Psoas muscle (tissue), 8 donors: Measurements from ENCODE around the gene DOP1A. TPM values are rescaled to one million over a fixed set of nuclear protein-coding genes. Genes with fewer than 3 reads are reported as not detected.

Source experiments
- ATAC-seq, 4 donors: fragments of 200-7000 bp; cut with Tn5 transposase; one replicate each; pipeline ENCODE4 v1.9.1; 2020; ENCODE audit warnings: moderate library complexity in 3 of 4, mild to moderate bottlenecking in 2 of 4
- DNase-seq, 2 donors: peaks; one replicate each; pipeline ENCODE4 v3.0.0-alpha.2; 2020
- H3K27ac ChIP-seq: fragments of 200-600 bp; one replicate; pipeline ENCODE4 v1.8.0; 2022
- H3K27me3 ChIP-seq, 3 donors: fragments of 200-600 bp in 1 of 3; one replicate each; pipeline versions ENCODE4 v1.6.1 to v1.8.0; 2013 to 2022; ENCODE audit warnings: low read length in 2 of 3, mild to moderate bottlenecking in 2 of 3, moderate library complexity in 1 of 3; ENCODE audit not compliant: insufficient read depth in 3 of 3
- H3K36me3 ChIP-seq, 2 donors: fragments of 200-600 bp in 1 of 2; one replicate each; pipeline versions ENCODE4 v1.6.1 to v1.8.0; 2013 to 2022; ENCODE audit warnings: low read depth in 1 of 2, mild to moderate bottlenecking in 1 of 2, moderate library complexity in 1 of 2; ENCODE audit not compliant: insufficient read depth in 1 of 2
- H3K4me1 ChIP-seq: fragments of 200-600 bp; one replicate; pipeline ENCODE4 v1.8.0; 2022
- H3K4me3 ChIP-seq: fragments of 200-600 bp; one replicate; pipeline ENCODE4 v1.8.0; 2022; ENCODE audit warnings: mild to moderate bottlenecking
- H3K9me3 ChIP-seq: fragments of 200-600 bp; one replicate; pipeline ENCODE4 v1.8.0; 2022
- CTCF ChIP-seq: fragments of 200-600 bp; IDR thresholded peaks from one replicate; pipeline ENCODE4 v1.8.0; 2022; ENCODE audit warnings: antibody characterized with exemption
- WGBS, 3 donors: extraction: QIAGEN DNeasy Blood & Tissue Kit; methylation state at CpG; one replicate each; pipeline versions ENCODE4 v1.1.6 to v1.1.7; 2013; 5-methylcytosine and 5-hydroxymethylcytosine counted together
- intact Hi-C, 2 donors: fragments of 100-400 bp; cut with DNase I; formaldehyde crosslinking; loops; one replicate each; pipeline versions ENCODE4 v1.11.0 to v1.14.2; 2022
- polyA plus RNA-seq, 3 donors: library from polyadenylated mRNA; stranded (reverse); fragments of 200-250 nt; gene quantifications; one replicate each; pipeline ENCODE4 v1.2.3, GENCODE V29; 2013
- total RNA-seq, 4 donors: library from RNA; stranded (reverse); fragmentation: NEBNext Ultra II Directional in 2 of 4; extraction: Animal tissue kit (Norgen Biotek cat#: 25700) in 2 of 4; gene quantifications; one replicate each; pipeline versions ENCODE4 v1.2.1 to v1.2.4, GENCODE V29; 2021 to 2023
- donor health status: healthy with polysubstance abuse.
- donor health status: DM: no; HTN: no; CAD: no; lungs with moderate emphysema.
- donor health status: Bipolar disorder and iron deficiency.
- donor health status: healthy.
- donor health status: DM: yes; HTN: yes; CAD: no.
- donor health status: DM: no; HTN: no; CAD: no.
- donor health status: DM: no; HTN: no; CAD: no.
- donor health status: DM: yes; HTN: yes; CAD: no.

Gene DOP1A
- total and polyA plus RNA-seq, 7 donors: 2.1 to 14.0 (median 12.7) TPM

GRCh38 chr6:83098589-83098988 is 31.1 kb downstream of the DOP1A start:
- WGBS, 3 donors: 58 to 65% (median 63%) methylated on average over 3 of the region's 3 CpGs
- DNase-seq (no peak), ATAC-seq (peak in 3 of 4 donors; percentile 48 to 72 (median 51))
- Histone ChIP-seq H3K27ac (no peak overlapping the region), H3K27me3 (no peaks in the 10 kb centered on the region), H3K4me1 (peaks cover 9% of the 10 kb centered on the region), H3K4me3 (no peak overlapping the region), H3K9me3 (no peaks in the 10 kb centered on the region), H3K36me3 (peaks cover 0 to 27% of the 10 kb centered on the region in 2 donors)
- intact Hi-C loops: no loop called here
- no peak for TF ChIP-seq CTCF

- no peak for TF ChIP-seq CTCF
- 93 to 100% (median 97%) methylated on average over 1 of the region's 1 CpG for WGBS, 3 donors
- H3K27me3 ChIP-seq: no peaks in the 10 kb centered on the region
- H3K9me3 ChIP-seq: no peaks in the 10 kb centered on the region
- intact Hi-C loops: no loop called here
- DNase-seq: no peak
- H3K4me1 ChIP-seq: no peaks in the 10 kb centered on the region
- ATAC-seq: peak in 1 of 4 donors; percentile 61
- H3K36me3 ChIP-seq: peaks cover 0 to 57% of the 10 kb centered on the region in 2 donors
- H3K27ac ChIP-seq: no peak overlapping the region
- no peak overlapping the region for H3K4me3 ChIP-seq
Observed at GRCh38 chr6:83108378-83108777, 40.9 kb downstream of the DOP1A start.

- H3K27me3 ChIP-seq: no peaks in the 10 kb centered on the region
- DNase-seq: no peak
- intact Hi-C loops: loop anchor here (5.0 kb wide), 2 partner anchors 36 to 46 kb away; partner anchors contain the start of genes DOP1A (in 1 of the 2) and UBE3D (in 1 of the 2)
- 84 to 86% (median 86%) methylated on average over 4 of the region's 4 CpGs for WGBS, 3 donors
- peaks cover 0 to 54% of the 10 kb centered on the region in 2 donors for H3K36me3 ChIP-seq
- H3K4me1 ChIP-seq: peaks cover 10% of the 10 kb centered on the region
- H3K27ac ChIP-seq: no peak overlapping the region
- no peak overlapping the region for H3K4me3 ChIP-seq
- H3K9me3 ChIP-seq: no peaks in the 10 kb centered on the region
- ATAC-seq: no peak
- no peak for TF ChIP-seq CTCF
Observed at GRCh38 chr6:83113258-83113657, 45.8 kb downstream of the DOP1A start.

- intact Hi-C loops: loop anchor here (5.0 kb wide), 2 partner anchors 37 to 47 kb away; partner anchors contain the start of genes DOP1A (in 1 of the 2) and UBE3D (in 1 of the 2)
- H3K27me3 ChIP-seq: no peaks in the 10 kb centered on the region
- TF ChIP-seq CTCF: no peak
- ATAC-seq: peak; percentile 70 to 93 (median 77)
- peaks cover 10% of the 10 kb centered on the region for H3K4me1 ChIP-seq
- no peaks in the 10 kb centered on the region for H3K9me3 ChIP-seq
- DNase-seq: no peak
- peaks cover 0 to 58% of the 10 kb centered on the region in 2 donors for H3K36me3 ChIP-seq
- 41 to 57% (median 43%) methylated on average over 1 of the region's 1 CpG for WGBS, 3 donors
- peak overlapping the region; percentile 50 for H3K27ac ChIP-seq
- H3K4me3 ChIP-seq: no peak overlapping the region
Observed at GRCh38 chr6:83114164-83114563, 46.7 kb downstream of the DOP1A start.

- no peaks in the 10 kb centered on the region for H3K9me3 ChIP-seq
- no peak for ATAC-seq
- intact Hi-C loops: loop anchor here in 1 of 2 donors (5.0 kb wide), 1 partner anchor 49 kb away; no protein-coding TSS in a partner anchor
- H3K27me3 ChIP-seq: no peaks in the 10 kb centered on the region
- peaks cover 10% of the 10 kb centered on the region for H3K4me1 ChIP-seq
- TF ChIP-seq CTCF: no peak
- peaks cover 0 to 58% of the 10 kb centered on the region in 2 donors for H3K36me3 ChIP-seq
- no peak for DNase-seq
- no peak overlapping the region for H3K4me3 ChIP-seq
- WGBS, 3 donors: 94 to 100% (median 98%) methylated on average over 1 of the region's 1 CpG
- H3K27ac ChIP-seq: no peak overlapping the region
Observed at GRCh38 chr6:83117802-83118201, 50.3 kb downstream of the DOP1A start.
